GM19193 (cell line): ENCODE measurements around the gene ZFP36L2.

Experiments
- POLR2A ChIP-seq: IDR thresholded peaks from 4 replicates; pipeline ENCODE4 v1.6.1; 2011; ENCODE audit not compliant: insufficient read depth, insufficient read length; ENCODE audit errors: extremely low read depth

Gene ZFP36L2

GRCh38 chr2:43209204-43209717, 17.1 kb downstream of the ZFP36L2 start:
- TF ChIP-seq POLR2A = no peak

- no peak for TF ChIP-seq POLR2A
Measured at GRCh38 chr2:43207553-43208300, 18.7 kb downstream of the ZFP36L2 start.

GRCh38 chr2:43206602-43207001, 19.8 kb downstream of the ZFP36L2 start:
- no peak for TF ChIP-seq POLR2A

- TF ChIP-seq POLR2A = no peak
Measured at GRCh38 chr2:43203373-43203772, 23.0 kb downstream of the ZFP36L2 start.

- no peak for TF ChIP-seq POLR2A
Measured at GRCh38 chr2:43202289-43202688, 24.1 kb downstream of the ZFP36L2 start.

GRCh38 chr2:43201497-43201896, 24.9 kb downstream of the ZFP36L2 start:
- no peak for TF ChIP-seq POLR2A

- TF ChIP-seq POLR2A = no peak
Measured at GRCh38 chr2:43201016-43201415, 25.4 kb downstream of the ZFP36L2 start.

- TF ChIP-seq POLR2A = no peak
Measured at GRCh38 chr2:43199492-43200488, 26.6 kb downstream of the ZFP36L2 start.

GRCh38 chr2:43198263-43198662, 28.1 kb downstream of the ZFP36L2 start:
- TF ChIP-seq POLR2A = no peak

- TF ChIP-seq POLR2A = no peak
Measured at GRCh38 chr2:43197588-43197896, 28.9 kb downstream of the ZFP36L2 start.

GRCh38 chr2:43196768-43197587, 29.4 kb downstream of the ZFP36L2 start:
- TF ChIP-seq POLR2A = no peak

GRCh38 chr2:43194121-43194869, 32.1 kb downstream of the ZFP36L2 start:
- TF ChIP-seq POLR2A = peak; percentile 49

GRCh38 chr2:43193652-43194120, 32.7 kb downstream of the ZFP36L2 start:
- TF ChIP-seq POLR2A = no peak
